HFF-Myc (cell line): ENCODE results near the gene LAMB1.

Experiments used
- DNase-seq: peaks from one replicate; pipeline ENCODE4 v3.0.0-alpha.2; 2011; ENCODE audit warnings: low read depth; ENCODE audit errors: extremely low read depth
- H3K4me3 ChIP-seq: replicated peaks from 2 replicates; pipeline ENCODE4 v1.5.1; 2011; ENCODE audit warnings: low read depth, mild to moderate bottlenecking, control low read depth, low read length
- CTCF ChIP-seq: IDR thresholded peaks from 2 replicates; pipeline ENCODE4 v1.5.1; 2012; ENCODE audit warnings: mild to moderate bottlenecking, low read depth, low read length, control low read depth; ENCODE audit errors: missing control alignments

LAMB1 gene

DNA sequence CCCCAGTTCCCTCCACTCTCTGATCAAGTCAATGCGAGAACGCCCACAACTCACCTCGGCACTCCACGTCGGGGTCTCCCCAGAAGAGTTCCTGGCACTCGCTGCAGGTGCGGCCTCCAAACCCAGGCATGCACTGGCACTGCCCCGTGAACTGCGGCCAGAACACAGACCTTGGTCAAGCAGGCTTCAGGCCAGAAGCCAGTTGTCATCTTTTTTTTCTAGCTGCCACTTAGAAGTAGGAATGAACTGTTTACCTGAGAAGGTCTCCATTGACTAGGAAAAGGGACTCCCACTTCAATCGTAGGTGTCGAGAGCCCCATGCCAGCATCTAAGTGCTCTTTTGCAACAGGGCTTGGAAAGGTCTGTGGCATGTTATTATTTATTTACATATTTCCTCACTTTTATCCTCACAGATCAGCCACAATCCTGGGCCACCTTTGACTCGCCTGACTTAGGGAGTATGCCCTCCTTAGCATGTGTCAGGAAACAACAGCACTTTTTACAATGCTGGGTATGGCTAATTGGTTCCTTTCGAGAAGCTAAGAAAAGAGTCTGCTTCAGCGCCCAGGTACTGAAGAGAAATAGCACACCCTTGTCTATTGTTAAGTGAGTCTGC lies 51.7 kb downstream of the LAMB1 start:
- TF ChIP-seq CTCF: no peak
- no peak overlapping the region for H3K4me3 ChIP-seq
- DNase-seq: no peak

DNA sequence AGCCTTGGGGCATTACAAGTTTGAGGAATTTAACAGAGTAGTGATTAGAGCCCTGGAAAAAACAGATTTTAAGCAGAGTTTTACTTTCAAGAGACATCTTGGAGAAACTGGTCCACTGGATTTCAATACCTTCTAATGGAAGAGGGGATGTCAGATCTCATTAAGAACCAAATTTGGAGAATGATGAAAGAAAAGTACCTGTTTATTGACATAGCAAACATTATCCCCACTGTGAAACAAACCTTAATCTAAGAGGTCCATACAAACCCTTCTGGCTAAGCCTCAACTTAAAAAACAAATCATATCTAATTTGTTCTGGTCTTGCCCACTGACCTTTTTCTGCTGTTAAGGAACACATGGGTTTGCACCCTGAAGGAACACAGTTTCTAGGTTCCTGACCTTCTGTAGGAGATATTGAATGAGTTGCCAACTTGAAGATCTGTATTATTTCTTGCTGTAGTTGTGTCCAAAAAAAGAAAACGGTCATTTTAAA lies 53.5 kb downstream of the LAMB1 start:
- H3K4me3 ChIP-seq: no peak overlapping the region
- DNase-seq: no peak
- TF ChIP-seq CTCF: no peak

- no peak overlapping the region for H3K4me3 ChIP-seq
- TF ChIP-seq CTCF: no peak
Observed at GRCh38 chr7:107948645-107949442, 54.1 kb downstream of the LAMB1 start.

GRCh38 chr7:107946881-107947280 lies 56.1 kb downstream of the LAMB1 start:
- DNase-seq: no peak
- no peak for TF ChIP-seq CTCF
- H3K4me3 ChIP-seq: no peak overlapping the region

More at GRCh38 chr7:107948645-107949442, 54.1 kb downstream of the LAMB1 start:
- DNase-seq: no peak

DNA sequence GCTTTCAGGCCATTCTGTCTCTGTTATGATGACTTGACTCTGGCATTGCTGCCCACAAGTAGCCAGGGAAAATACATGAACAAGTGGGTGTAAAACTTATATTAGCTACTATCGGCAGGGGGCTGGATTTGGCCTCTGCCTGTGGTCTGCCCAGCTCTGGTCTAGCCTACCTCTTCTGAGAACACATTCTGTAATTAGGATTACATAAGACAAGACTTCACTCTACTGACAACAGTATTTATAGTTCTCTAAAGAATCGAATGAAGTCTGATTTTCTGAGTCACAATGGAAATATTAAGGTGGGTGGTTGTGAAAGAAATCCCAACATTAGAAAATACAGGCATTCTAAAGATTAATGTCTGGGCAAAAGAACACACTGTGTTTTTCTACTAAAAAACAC lies 56.5 kb downstream of the LAMB1 start:
- no peak for DNase-seq
- no peak overlapping the region for H3K4me3 ChIP-seq
- TF ChIP-seq CTCF: no peak

DNA sequence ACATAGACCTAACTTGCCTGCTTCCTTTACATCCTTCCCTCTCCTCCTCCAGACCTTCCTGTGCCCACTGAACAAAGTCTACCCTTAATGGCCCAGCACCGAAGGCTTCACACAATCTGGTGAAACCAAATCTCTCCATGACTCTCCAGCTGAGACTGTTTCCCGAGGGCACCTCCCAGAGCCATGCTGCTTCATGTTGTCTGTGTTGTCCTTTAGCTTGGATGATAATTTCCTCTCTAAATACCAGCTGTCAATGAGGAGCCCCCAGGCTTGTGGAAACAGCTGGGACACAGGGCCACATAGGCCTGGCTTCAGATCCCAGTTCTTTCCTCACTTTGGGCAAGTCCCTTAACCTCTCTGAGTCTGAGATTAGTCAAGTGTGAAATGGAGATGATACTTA lies 57.6 kb downstream of the LAMB1 start:
- no peak for DNase-seq
- H3K4me3 ChIP-seq: no peak overlapping the region
- no peak for TF ChIP-seq CTCF
